GM12875 (cell line): Measurements from ENCODE around the gene DNAJA1.

ENCODE experiments used
- H3K4me3 ChIP-seq: one replicate; pipeline ENCODE4 v1.5.1; 2011; ENCODE audit warnings: low read depth, low read length, control low read depth
- TF ChIP-seq, protein P1 (sequence below): IDR thresholded peaks from 2 replicates; pipeline ENCODE4 v1.5.1; 2011; ENCODE audit warnings: low read depth, mild to moderate bottlenecking, control low read depth, inconsistent platforms, low read length, moderate library complexity, borderline replicate concordance; ENCODE audit not compliant: insufficient read depth

Gene DNAJA1

GRCh38 chr9:33030285-33030684 is 5.2 kb downstream of the DNAJA1 start:
- no peak overlapping the region for H3K4me3 ChIP-seq
- TF ChIP-seq, protein P1, sequence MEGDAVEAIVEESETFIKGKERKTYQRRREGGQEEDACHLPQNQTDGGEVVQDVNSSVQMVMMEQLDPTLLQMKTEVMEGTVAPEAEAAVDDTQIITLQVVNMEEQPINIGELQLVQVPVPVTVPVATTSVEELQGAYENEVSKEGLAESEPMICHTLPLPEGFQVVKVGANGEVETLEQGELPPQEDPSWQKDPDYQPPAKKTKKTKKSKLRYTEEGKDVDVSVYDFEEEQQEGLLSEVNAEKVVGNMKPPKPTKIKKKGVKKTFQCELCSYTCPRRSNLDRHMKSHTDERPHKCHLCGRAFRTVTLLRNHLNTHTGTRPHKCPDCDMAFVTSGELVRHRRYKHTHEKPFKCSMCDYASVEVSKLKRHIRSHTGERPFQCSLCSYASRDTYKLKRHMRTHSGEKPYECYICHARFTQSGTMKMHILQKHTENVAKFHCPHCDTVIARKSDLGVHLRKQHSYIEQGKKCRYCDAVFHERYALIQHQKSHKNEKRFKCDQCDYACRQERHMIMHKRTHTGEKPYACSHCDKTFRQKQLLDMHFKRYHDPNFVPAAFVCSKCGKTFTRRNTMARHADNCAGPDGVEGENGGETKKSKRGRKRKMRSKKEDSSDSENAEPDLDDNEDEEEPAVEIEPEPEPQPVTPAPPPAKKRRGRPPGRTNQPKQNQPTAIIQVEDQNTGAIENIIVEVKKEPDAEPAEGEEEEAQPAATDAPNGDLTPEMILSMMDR, result no peak

DNA sequence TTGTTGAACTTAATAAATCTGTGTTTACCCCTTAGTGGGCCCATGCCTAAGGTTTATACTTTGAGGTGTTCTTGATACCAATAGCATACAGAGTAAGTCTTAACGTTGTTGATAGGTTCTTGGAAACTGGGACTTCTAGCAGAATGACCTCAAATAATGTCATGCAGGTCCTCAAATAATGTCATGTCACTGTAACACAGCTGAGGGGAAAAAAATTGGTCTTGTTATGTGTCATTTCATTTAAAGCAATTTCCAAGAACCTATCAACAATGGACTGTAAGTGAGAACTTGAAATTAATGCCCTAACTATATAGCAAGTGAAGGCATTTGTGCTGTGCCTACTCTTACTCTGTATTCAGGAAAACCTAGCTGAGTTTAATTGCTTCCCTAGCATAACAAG is 7.2 kb downstream of the DNAJA1 start:
- TF ChIP-seq, protein P1, result no peak
- no peak overlapping the region for H3K4me3 ChIP-seq

DNA sequence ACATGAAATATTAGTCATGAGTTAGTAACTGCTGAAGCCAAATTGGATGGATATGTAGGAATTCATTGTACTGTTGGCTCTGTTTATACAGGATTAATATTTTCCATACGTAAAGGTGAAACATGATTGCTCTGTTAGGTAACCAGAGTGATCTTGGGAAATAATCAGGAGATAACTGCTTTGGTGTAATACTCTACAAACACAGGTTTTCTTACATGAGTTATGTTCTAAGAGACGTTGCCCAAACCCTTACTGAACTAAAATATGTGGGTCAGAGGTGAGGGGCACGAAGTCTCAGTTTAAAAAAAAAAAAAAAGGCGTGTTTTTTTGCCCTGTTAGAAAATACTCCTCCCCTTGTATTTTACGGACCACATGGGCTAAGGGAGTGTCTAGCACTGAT is 7.8 kb downstream of the DNAJA1 start:
- H3K4me3 ChIP-seq, result no peak overlapping the region
- TF ChIP-seq, protein P1, result no peak

- no peak overlapping the region for H3K4me3 ChIP-seq
- TF ChIP-seq, protein P1, result no peak
These were observed 15.8 kb downstream of the DNAJA1 start for GRCh38 chr9:33040792-33041431.

- H3K4me3 ChIP-seq, result no peak overlapping the region
- TF ChIP-seq, protein P1, result no peak
These were observed 16.5 kb downstream of the DNAJA1 start for GRCh38 chr9:33041432-33042188.

- no peak overlapping the region for H3K4me3 ChIP-seq
- TF ChIP-seq, protein P1, result no peak
These were observed 17.4 kb downstream of the DNAJA1 start for GRCh38 chr9:33042473-33042872.

GRCh38 chr9:33043671-33044070 is 18.6 kb downstream of the DNAJA1 start:
- H3K4me3 ChIP-seq, result peak overlapping the region; percentile 54
- TF ChIP-seq, protein P1, result no peak
